Heart right ventricle (tissue), 16 donors: ENCODE measurements around the gene C13orf46. TPM values are rescaled to one million over a fixed set of nuclear protein-coding genes. Genes with fewer than 3 reads are reported as not detected.

Experiments
- ATAC-seq, 8 donors: fragments of 200-7000 bp; cut with Tn5 transposase; one replicate each; pipeline ENCODE4 v1.9.1; 2020; ENCODE audit warnings: mild to moderate bottlenecking in 8 of 8, moderate library complexity in 8 of 8, moderate number of reproducible peaks in 1 of 8
- DNase-seq, 2 donors: peaks; one replicate each; pipeline ENCODE4 v3.0.0-alpha.2; 2020
- H3K27ac ChIP-seq, 10 donors: fragments of 200-600 bp; sonication (generic) in 2 of 10; one replicate each; pipeline versions ENCODE4 v1.5.0 to v1.8.0; 2020 to 2022; ENCODE audit warnings: mild to moderate bottlenecking in 3 of 10
- H3K27me3 ChIP-seq, 7 donors: fragments of 200-600 bp; one replicate each; pipeline ENCODE4 v1.8.0; 2021 to 2022; ENCODE audit warnings: mild to moderate bottlenecking in 2 of 7
- H3K36me3 ChIP-seq, 9 donors: fragments of 200-600 bp; sonication (generic) in 1 of 9; one replicate each; pipeline versions ENCODE4 v1.5.0 to v1.8.0; 2020 to 2022; ENCODE audit warnings: mild to moderate bottlenecking in 2 of 9
- H3K4me1 ChIP-seq, 9 donors: fragments of 200-600 bp; sonication (generic) in 1 of 9; one replicate each; pipeline versions ENCODE4 v1.5.0 to v1.8.0; 2020 to 2022; ENCODE audit warnings: mild to moderate bottlenecking in 4 of 9
- H3K4me3 ChIP-seq, 10 donors: fragments of 200-600 bp; sonication (generic) in 2 of 10; one replicate each; pipeline versions ENCODE4 v1.5.0 to v1.8.0; 2020 to 2022; ENCODE audit warnings: mild to moderate bottlenecking in 7 of 10, moderate library complexity in 2 of 10
- H3K9me3 ChIP-seq, 11 donors: fragments of 200-600 bp in 10 of 11; sonication (generic) in 2 of 11; one replicate each; pipeline versions ENCODE4 v1.5.0 to v1.8.0; 2013 to 2022; ENCODE audit warnings: mild to moderate bottlenecking in 2 of 11, control low read depth in 1 of 11, moderate library complexity in 1 of 11
- CTCF ChIP-seq, 9 donors: fragments of 200-600 bp; sonication (generic) in 2 of 9; IDR thresholded peaks; one replicate each; pipeline versions ENCODE4 v1.5.0 to v1.8.0; 2021 to 2022; ENCODE audit warnings: antibody characterized with exemption in 9 of 9, mild to moderate bottlenecking in 5 of 9, moderate library complexity in 1 of 9
- WGBS, 2 donors: extraction: QIAGEN DNeasy Blood & Tissue Kit; methylation state at CpG; one replicate each; pipeline ENCODE4 v1.1.7; 2013; ENCODE audit warnings: inconsistent platforms in 1 of 2; 5-methylcytosine and 5-hydroxymethylcytosine counted together
- intact Hi-C, 10 donors: fragments of 100-400 bp; cut with DNase I; formaldehyde crosslinking; loops; one replicate each; pipeline versions ENCODE4 v1.11.1 to v1.14.2; 2022
- polyA plus RNA-seq, 2 donors: library from polyadenylated mRNA; stranded (reverse); fragments of 200-250 nt; gene quantifications; one replicate each; pipeline ENCODE4 v1.2.3, GENCODE V29; 2013
- total RNA-seq, 10 donors: library from RNA; stranded (reverse); fragmentation: NEBNext Ultra II Directional in 3 of 10; extraction: Animal tissue kit (Norgen Biotek cat#: 25700) in 3 of 10; gene quantifications; one replicate each; pipeline versions ENCODE4 v1.2.1 to v1.2.4, GENCODE V29; 2021 to 2023
- donor health status: Arrhythmogenic right ventricular cardiomyopathy.
- donor health status: ischemic (EF 13 %, LVEDD 7.1; RV severe dilation, severe dysfunction).
- donor health status: healthy with polysubstance abuse.
- donor health status: DM: no; HTN: yes; CAD: no.
- donor health status: DM: no; HTN: no; CAD: no.
- donor health status: ischemic (EF 25% LVEDD 6.9; RV normal size, moderate dysfunction).
- donor health status: ischemic (EF 25% LVEDD 5.7; RV mildly dilated, moderate dysfunction).
- donor health status: healthy.
- donor health status: DM: yes; HTN: yes; CAD: no.
- donor health status: Ischemic cardiomyopathy.
- donor health status: ischemic (EF 35%, LVEDD 5.7; RV mildly dilated, moderate dysfunction).
- donor health status: nonischemic (EF 11% LVEDD 7.7; RV severe dilation, severe dysfunction).
- donor health status: DM: yes; HTN: yes; CAD: no.
- donor health status: PGD.
- donor health status: ischemic (EF 29% LVEDD 5.4; RV normal size, mild dysfunction).
- donor health status: nonischemic (EF 23%, LVEDD 6.1; RV moderate dilation, normal function).

The C13orf46 gene
- total and polyA plus RNA-seq, 12 donors = 0.09 to 0.80 (median 0.23) TPM

GRCh38 chr13:113979791-113980471, 6.1 kb upstream of the C13orf46 start:
- H3K9me3 ChIP-seq = no peaks in the 10 kb centered on the region
- peaks cover 0 to 74% (median 3%) of the 10 kb centered on the region in 9 donors for H3K36me3 ChIP-seq
- H3K27ac ChIP-seq = no peak overlapping the region
- no peaks in the 10 kb centered on the region for H3K27me3 ChIP-seq
- DNase-seq = no peak
- peaks cover 0 to 7% (median 0%) of the 10 kb centered on the region in 9 donors for H3K4me1 ChIP-seq
- peak in 2 of 8 donors; percentile 13 to 23 for ATAC-seq
- WGBS, 2 donors = 92 to 93% methylated on average over 20 of the region's 20 CpGs
- intact Hi-C loops = no loop called here
- TF ChIP-seq CTCF (IDR thresholded peaks at IDR 0.05) = no peak
- no peak overlapping the region for H3K4me3 ChIP-seq

GRCh38 chr13:113978741-113979481, 5.0 kb upstream of the C13orf46 start:
- DNase-seq (no peak), ATAC-seq (no peak)
- peaks cover 0 to 7% (median 0%) of the 10 kb centered on the region in 9 donors for H3K4me1 ChIP-seq
- H3K9me3 ChIP-seq = no peaks in the 10 kb centered on the region
- H3K4me3 ChIP-seq = no peak overlapping the region
- no peak for TF ChIP-seq CTCF (IDR thresholded peaks at IDR 0.05)
- H3K27me3 ChIP-seq = no peaks in the 10 kb centered on the region
- 93% methylated on average over 41 of the region's 41 CpGs for WGBS, 2 donors
- no peak overlapping the region for H3K27ac ChIP-seq
- intact Hi-C loops = no loop called here
- H3K36me3 ChIP-seq = peaks cover 0 to 81% (median 3%) of the 10 kb centered on the region in 9 donors

GRCh38 chr13:113977976-113978375, 4.1 kb upstream of the C13orf46 start:
- ATAC-seq = no peak
- intact Hi-C loops = no loop called here
- Histone ChIP-seq H3K9me3 (no peaks in the 10 kb centered on the region), H3K36me3 (peaks cover 0 to 86% (median 3%) of the 10 kb centered on the region in 9 donors), H3K27ac (no peak overlapping the region), H3K4me3 (no peak overlapping the region), H3K27me3 (no peaks in the 10 kb centered on the region), H3K4me1 (peaks cover 0 to 7% (median 0%) of the 10 kb centered on the region in 9 donors)
- WGBS, 2 donors = 90 to 94% methylated on average over 13 of the region's 13 CpGs
- TF ChIP-seq CTCF (IDR thresholded peaks at IDR 0.05) = no peak
- DNase-seq = no peak

GRCh38 chr13:113976711-113977684, 3.1 kb upstream of the C13orf46 start:
- H3K36me3 ChIP-seq = peaks cover 0 to 78% (median 3%) of the 10 kb centered on the region in 9 donors
- intact Hi-C loops = no loop called here
- no peak for DNase-seq
- no peak for ATAC-seq
- no peak overlapping the region for H3K4me3 ChIP-seq
- no peaks in the 10 kb centered on the region for H3K9me3 ChIP-seq
- no peak overlapping the region for H3K27ac ChIP-seq
- H3K27me3 ChIP-seq = no peaks in the 10 kb centered on the region
- no peak for TF ChIP-seq CTCF (IDR thresholded peaks at IDR 0.05)
- peaks cover 0 to 7% (median 0%) of the 10 kb centered on the region in 9 donors for H3K4me1 ChIP-seq
- 89 to 90% methylated on average over 21 of the region's 21 CpGs for WGBS, 2 donors
